OCI-LY7 (cell line): ENCODE results near the gene TSPAN6.

ENCODE experiments used
- CTCF ChIP-seq: fragments of 200-600 bp; sonication (generic); conservative IDR thresholded peaks from 2 replicates; pipeline ENCODE4 v1.5.1; 2014; ENCODE audit warnings: mild to moderate bottlenecking, antibody characterized with exemption, low read length, moderate library complexity, mixed read lengths
- EZH2phosphoT487 ChIP-seq: fragments of 200-600 bp; sonication (generic); IDR thresholded peaks from 2 replicates; pipeline ENCODE4 v1.6.1; 2018; ENCODE audit warnings: low read depth, borderline replicate concordance, mild to moderate bottlenecking, mixed run types, antibody characterized with exemption, low read length, moderate library complexity, mixed read lengths

GRCh38 chrX:100584611-100585010 lies 52.0 kb downstream of the TSPAN6 start, which contains the start of gene TNMD:
- TF ChIP-seq CTCF: no peak
- no peak for TF ChIP-seq EZH2phosphoT487
